GM18907 (cell line): ENCODE data around the gene TOPBP1.
"Not testable (repeated sequence)": the region's sequence is repeated elsewhere in the genome, so short reads cannot be mapped to it uniquely, and the experiment has no call there.

Experiments used
- ATAC-seq: cut with Tn5 transposase; IDR thresholded peaks from one replicate; pipeline ENCODE4 v1.9.1; 2021; ENCODE audit warnings: mild to moderate bottlenecking, moderate library complexity; ENCODE audit not compliant: unreplicated experiment

Gene TOPBP1

DNA sequence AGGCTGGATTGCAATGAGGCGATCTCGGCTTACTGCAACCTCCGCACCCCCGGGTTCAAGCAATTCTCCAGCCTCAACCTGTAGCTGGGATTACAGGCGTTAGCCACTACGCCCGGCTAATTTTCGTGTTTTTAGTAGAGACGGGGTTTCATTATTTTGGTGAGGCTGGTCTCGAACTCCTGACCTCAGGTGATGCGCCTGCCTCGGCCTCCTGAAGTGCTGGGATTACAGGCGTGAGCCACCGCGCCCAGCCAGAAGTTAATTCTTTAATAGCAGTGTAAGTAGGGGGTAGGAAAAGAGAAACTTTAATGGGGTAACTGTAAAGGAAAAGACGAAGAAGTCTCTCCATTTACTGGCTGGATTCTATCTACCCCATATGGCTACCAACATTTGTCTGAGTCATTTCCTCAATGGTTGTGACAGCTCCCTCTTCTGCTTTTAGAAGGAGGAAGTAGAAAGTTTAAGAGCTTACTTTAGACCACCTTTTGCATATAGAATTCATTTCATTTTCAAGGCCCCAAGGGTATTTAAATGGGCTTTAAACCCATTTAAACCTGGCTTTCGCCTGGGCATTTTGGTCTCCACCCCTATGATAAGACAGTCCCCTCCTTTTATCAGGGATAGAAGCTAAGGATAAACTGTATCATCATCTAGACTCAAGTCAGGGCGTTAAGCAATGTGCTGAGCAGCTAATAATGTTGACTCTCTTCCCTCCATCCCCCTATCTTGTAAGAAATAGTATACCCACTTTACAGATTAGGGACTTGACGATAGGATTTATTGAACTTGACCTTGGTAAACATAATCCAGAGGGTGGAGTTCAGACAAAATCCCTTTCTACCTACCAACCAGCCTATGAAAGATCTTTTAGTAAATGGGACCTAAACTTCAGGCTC is 89.3 kb downstream of the TOPBP1 start:
- ATAC-seq, result peak; percentile 24

DNA sequence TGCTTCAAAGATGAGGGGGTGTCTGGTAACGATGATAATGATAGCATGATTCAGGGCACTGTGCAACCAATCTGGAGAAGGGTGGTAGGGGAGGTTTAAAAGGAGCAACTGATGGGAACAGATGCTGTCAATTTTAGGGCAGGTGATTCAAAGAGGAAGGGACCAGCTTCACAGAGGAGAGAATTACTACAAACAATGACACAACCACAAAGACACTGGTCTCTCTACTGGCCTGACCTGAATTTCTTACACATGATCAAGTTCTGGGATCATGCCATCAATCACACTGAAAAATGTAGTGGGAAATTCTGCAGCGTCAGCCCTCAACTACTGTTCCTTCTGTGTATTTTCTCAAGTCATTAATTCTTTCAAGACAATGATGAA is 90.8 kb downstream of the TOPBP1 start:
- ATAC-seq, result no peak

- ATAC-seq, result no peak
These were observed 91.4 kb downstream of the TOPBP1 start for GRCh38 chr3:133570139-133570936.

GRCh38 chr3:133568294-133569014 is 93.3 kb downstream of the TOPBP1 start:
- no peak for ATAC-seq

DNA sequence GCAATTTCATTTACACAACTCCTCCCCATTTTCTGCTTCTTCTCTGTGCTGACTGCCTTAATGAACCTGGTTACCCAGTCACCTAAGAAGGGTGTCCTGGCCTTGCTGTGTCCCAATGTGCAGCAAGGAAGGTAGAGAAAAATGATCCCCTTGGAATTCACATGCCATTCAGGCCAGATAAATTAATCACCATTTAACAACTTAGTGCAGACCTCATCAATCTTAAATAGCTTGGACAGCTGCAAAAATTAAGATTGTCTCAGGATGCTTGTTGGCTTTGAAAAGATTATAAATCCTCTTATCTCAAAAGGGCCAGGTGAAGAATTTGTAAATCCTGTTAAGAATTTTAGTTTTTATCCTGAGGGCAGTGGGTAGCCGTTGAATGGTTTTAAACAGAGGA is 97.9 kb downstream of the TOPBP1 start:
- ATAC-seq, result no peak

DNA sequence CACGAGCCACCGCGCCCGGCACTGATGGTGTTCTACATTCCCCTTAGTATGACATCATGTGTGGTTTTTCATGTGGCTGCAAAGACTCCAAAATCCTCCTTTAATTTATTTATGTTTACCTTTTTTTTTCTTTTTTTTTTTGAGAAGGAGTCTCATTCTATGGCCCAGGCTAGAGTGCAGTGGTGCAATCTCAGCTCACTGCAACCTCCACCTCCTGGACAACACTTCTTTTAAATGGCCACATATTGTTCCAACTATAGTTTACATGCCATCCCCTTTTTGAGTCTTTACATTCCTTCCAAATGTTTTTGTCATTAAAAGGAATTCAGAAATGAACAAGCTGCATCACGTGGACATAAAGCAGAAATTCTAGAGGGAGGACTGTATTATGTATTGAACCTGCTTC is 98.6 kb downstream of the TOPBP1 start:
- ATAC-seq, result no peak

DNA sequence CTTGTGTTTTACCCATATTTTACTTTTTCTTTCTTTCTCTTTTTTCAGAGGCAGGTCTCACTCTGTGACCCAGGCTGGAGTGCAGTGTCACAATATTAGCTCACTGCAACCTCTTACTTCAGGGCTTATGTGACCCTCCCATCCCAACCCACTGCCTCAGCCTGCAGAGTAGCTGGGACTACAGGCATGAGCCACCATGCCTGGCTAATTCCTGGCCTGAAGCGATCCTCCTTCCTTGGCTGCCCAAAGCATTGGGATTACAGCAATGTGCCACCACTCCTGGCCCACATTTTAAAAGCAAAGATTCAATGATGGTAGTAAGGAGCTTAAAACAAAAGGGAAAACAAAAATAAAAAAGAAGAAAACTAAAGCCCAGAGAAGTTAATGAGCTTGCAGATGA is 99.4 kb downstream of the TOPBP1 start:
- no peak for ATAC-seq

GRCh38 chr3:133561679-133562078 is 100.1 kb downstream of the TOPBP1 start:
- ATAC-seq, result no peak

- ATAC-seq, result not testable (repeated sequence)
These were observed 110.2 kb downstream of the TOPBP1 start for GRCh38 chr3:133551589-133551988.
